Left forelimb (tissue), 1 donor: Measurements from ENCODE around the gene NDUFAF3.
A peak's percentile ranks its signal among the peaks of the same experiment; 100 is the strongest.
"Not testable (repeated sequence)": the region's sequence is repeated elsewhere in the genome, so short reads cannot be mapped to it uniquely, and the experiment has no call there.

ENCODE experiments used
- DNase-seq: peaks from one replicate; pipeline ENCODE4 v3.0.0-alpha.2; 2018; ENCODE audit warnings: low spot score

The NDUFAF3 gene

GRCh38 chr3:48999085-48999858, 22.6 kb upstream of the NDUFAF3 start:
- no peak for DNase-seq

- DNase-seq, result no peak
Observed at GRCh38 chr3:49001155-49001554, 20.8 kb upstream of the NDUFAF3 start.

GRCh38 chr3:49004352-49005302, 17.3 kb upstream of the NDUFAF3 start:
- DNase-seq, result no peak

- no peak for DNase-seq
Observed at GRCh38 chr3:49005303-49005680, 16.6 kb upstream of the NDUFAF3 start.

- DNase-seq, result no peak
Observed at GRCh38 chr3:49005998-49006397, 15.9 kb upstream of the NDUFAF3 start.

- DNase-seq, result peak; percentile 79
Observed at GRCh38 chr3:49006408-49007067, 15.4 kb upstream of the NDUFAF3 start.

GRCh38 chr3:49007068-49007770, 14.7 kb upstream of the NDUFAF3 start, which contains the start of gene WDR6:
Gene WDR6 (plus strand): TSS chr3:49007391. CDS start chr3:49007432, 41 bp downstream.
- peak; percentile 94 for DNase-seq

GRCh38 chr3:49007771-49008528, 14.0 kb upstream of the NDUFAF3 start:
- peak; percentile 91 for DNase-seq

- DNase-seq, result not testable (repeated sequence)
Observed at GRCh38 chr3:49008627-49009026, 13.3 kb upstream of the NDUFAF3 start.

GRCh38 chr3:49009396-49009795, 12.5 kb upstream of the NDUFAF3 start:
- DNase-seq, result no peak

GRCh38 chr3:49012441-49013017, 9.4 kb upstream of the NDUFAF3 start:
- no peak for DNase-seq

GRCh38 chr3:49013113-49013737, 8.7 kb upstream of the NDUFAF3 start:
- DNase-seq, result no peak

GRCh38 chr3:49013738-49014660, 7.9 kb upstream of the NDUFAF3 start:
- no peak for DNase-seq

GRCh38 chr3:49015072-49015471, 6.8 kb upstream of the NDUFAF3 start:
- no peak for DNase-seq

- no peak for DNase-seq
Observed at GRCh38 chr3:49015765-49016164, 6.2 kb upstream of the NDUFAF3 start.

- no peak for DNase-seq
Observed at GRCh38 chr3:49016414-49017228, 5.3 kb upstream of the NDUFAF3 start.

- no peak for DNase-seq
Observed at GRCh38 chr3:49017229-49017970, 4.5 kb upstream of the NDUFAF3 start.
